Measurements from ENCODE around the gene SEMA5A. TPM values are rescaled to one million over a fixed set of nuclear protein-coding genes. Genes with fewer than 3 reads are reported as not detected.

Gene SEMA5A
- total RNA-seq, 2 experiments from 2014 or later, result not detected

- DNase-seq, result no peak
- Mint-ChIP-seq H3K9me3 (peaks cover 2% of the 10 kb centered on the region), H3K36me3 (ENCODE audit: low read depth) (no peaks in the 10 kb centered on the region), H3K27me3 (no peaks in the 10 kb centered on the region), H3K27ac (no peak overlapping the region), H3K4me1 (ENCODE audit: low read depth) (no peaks in the 10 kb centered on the region), H3K4me3 (no peak overlapping the region)
- POLR2A ChIA-PET, result no interaction called here
- intact Hi-C loops (cut with micrococcal nuclease), result no loop called here
- CTCF ChIA-PET, result no interaction called here
- TF ChIP-seq CTCF (IDR thresholded peaks at IDR 0.05), result no peak
- no peak for ATAC-seq
Observed at GRCh38 chr5:9338796-9339195, 207.1 kb downstream of the SEMA5A start.

GRCh38 chr5:9337928-9338595 lies 207.8 kb downstream of the SEMA5A start:
- no peak for DNase-seq
- intact Hi-C loops (cut with micrococcal nuclease), result no loop called here
- no peak overlapping the region for H3K27ac Mint-ChIP-seq
- no peak for TF ChIP-seq CTCF (IDR thresholded peaks at IDR 0.05)
- H3K4me3 Mint-ChIP-seq, result no peak overlapping the region
- H3K9me3 Mint-ChIP-seq, result peaks cover 2% of the 10 kb centered on the region
- ChIA-PET CTCF (no interaction called here), POLR2A (no interaction called here)
- ATAC-seq, result no peak
- H3K27me3 Mint-ChIP-seq, result no peaks in the 10 kb centered on the region
- H3K36me3 Mint-ChIP-seq (ENCODE audit: low read depth), result no peaks in the 10 kb centered on the region
- H3K4me1 Mint-ChIP-seq (ENCODE audit: low read depth), result no peaks in the 10 kb centered on the region

GRCh38 chr5:9335754-9336495 lies 209.9 kb downstream of the SEMA5A start:
- POLR2A ChIA-PET, result no interaction called here
- CTCF ChIA-PET, result no interaction called here
- no peaks in the 10 kb centered on the region for H3K27me3 Mint-ChIP-seq
- H3K4me3 Mint-ChIP-seq, result no peak overlapping the region
- no peak for DNase-seq
- no peaks in the 10 kb centered on the region for H3K4me1 Mint-ChIP-seq (ENCODE audit: low read depth)
- H3K27ac Mint-ChIP-seq, result no peak overlapping the region
- TF ChIP-seq CTCF (IDR thresholded peaks at IDR 0.05), result no peak
- no peaks in the 10 kb centered on the region for H3K36me3 Mint-ChIP-seq (ENCODE audit: low read depth)
- ATAC-seq, result no peak
- peaks cover 2% of the 10 kb centered on the region for H3K9me3 Mint-ChIP-seq
- intact Hi-C loops (cut with micrococcal nuclease), result no loop called here

GRCh38 chr5:9335269-9335668 lies 210.6 kb downstream of the SEMA5A start:
- TF ChIP-seq CTCF (IDR thresholded peaks at IDR 0.05), result no peak
- Mint-ChIP-seq H3K36me3 (ENCODE audit: low read depth) (no peaks in the 10 kb centered on the region), H3K9me3 (peaks cover 2% of the 10 kb centered on the region), H3K4me3 (no peak overlapping the region), H3K4me1 (ENCODE audit: low read depth) (no peaks in the 10 kb centered on the region), H3K27me3 (no peaks in the 10 kb centered on the region), H3K27ac (no peak overlapping the region)
- POLR2A ChIA-PET, result no interaction called here
- no peak for DNase-seq
- intact Hi-C loops (cut with micrococcal nuclease), result no loop called here
- CTCF ChIA-PET, result no interaction called here
- ATAC-seq, result no peak

- H3K9me3 Mint-ChIP-seq, result no peaks in the 10 kb centered on the region
- no peak for TF ChIP-seq CTCF (IDR thresholded peaks at IDR 0.05)
- H3K4me3 Mint-ChIP-seq, result no peak overlapping the region
- H3K27ac Mint-ChIP-seq, result no peak overlapping the region
- no peaks in the 10 kb centered on the region for H3K27me3 Mint-ChIP-seq
- intact Hi-C loops (cut with micrococcal nuclease), result no loop called here
- H3K4me1 Mint-ChIP-seq (ENCODE audit: low read depth), result no peaks in the 10 kb centered on the region
- ChIA-PET CTCF (no interaction called here), POLR2A (no interaction called here)
- ATAC-seq (no peak), DNase-seq (no peak)
- H3K36me3 Mint-ChIP-seq (ENCODE audit: low read depth), result no peaks in the 10 kb centered on the region
Observed at GRCh38 chr5:9332026-9332425, 213.8 kb downstream of the SEMA5A start.
